Gastroesophageal sphincter (tissue), 4 donors: ENCODE data around the gene GRM8. TPM values are rescaled to one million over a fixed set of nuclear protein-coding genes. Genes with fewer than 3 reads are reported as not detected.

ENCODE experiments used
- ATAC-seq: fragments of 150-250 bp; one replicate; pipeline ENCODE4 v1.9.1; 2016; ENCODE audit warnings: mild to moderate bottlenecking, moderate library complexity
- H3K27ac ChIP-seq, 4 donors: fragments of 200-600 bp; sonication (generic) in 3 of 4; 1 replicate in 3 of 4; 2 replicates in 1 of 4; pipeline ENCODE4 v1.5.1; 2016 to 2019
- H3K27me3 ChIP-seq: fragments of 200-600 bp; sonication (generic); one replicate; pipeline ENCODE4 v1.5.1; 2019
- H3K36me3 ChIP-seq, 2 donors: fragments of 200-600 bp; sonication (generic); one replicate each; pipeline ENCODE4 v1.5.1; 2019; ENCODE audit warnings: control low read depth in 1 of 2
- H3K4me1 ChIP-seq, 3 donors: fragments of 200-600 bp; sonication (generic); 1 replicate in 2 of 3; 2 replicates in 1 of 3; pipeline ENCODE4 v1.5.1; 2016 to 2019; ENCODE audit warnings: control low read depth in 2 of 3
- H3K4me3 ChIP-seq, 2 donors: fragments of 200-600 bp; sonication (generic); one replicate each; pipeline ENCODE4 v1.5.1; 2019; ENCODE audit warnings: mild to moderate bottlenecking in 1 of 2, moderate library complexity in 1 of 2
- H3K9me3 ChIP-seq, 3 donors: fragments of 200-600 bp; sonication (generic); one replicate each; pipeline ENCODE4 v1.5.1; 2017 to 2019; ENCODE audit warnings: control low read depth in 2 of 3
- EP300 ChIP-seq: sonication (generic); formaldehyde crosslinking; IDR thresholded peaks from one replicate; pipeline ENCODE4 v1.6.1; 2017; ENCODE audit warnings: antibody characterized with exemption, mild to moderate bottlenecking
- POLR2A ChIP-seq, 2 donors: fragments of 450-650 bp; IDR thresholded peaks; one replicate each; pipeline ENCODE4 v1.6.1; 2017; ENCODE audit warnings: antibody characterized with exemption in 2 of 2, mild to moderate bottlenecking in 2 of 2, moderate library complexity in 1 of 2
- POLR2AphosphoS5 ChIP-seq: sonication (generic); formaldehyde crosslinking; IDR thresholded peaks from one replicate; pipeline ENCODE4 v1.6.1; 2017; ENCODE audit warnings: antibody characterized with exemption
- WGBS, 2 donors: methylation state at CpG; one replicate each; pipeline ENCODE4 v1.1.5; 2018; ENCODE audit warnings: low coverage in 1 of 2; 5-methylcytosine and 5-hydroxymethylcytosine counted together
- total RNA-seq, 4 donors: library from RNA; depleted of rRNA; stranded (reverse); fragments of >200 nt; gene quantifications; one replicate each; pipeline ENCODE4 v1.1.0, GENCODE V29; 2016
- TF ChIP-seq, protein P1 (sequence below), 4 experiments: fragments of 200-600 bp in 2 of 4; fragments of 450-650 bp in 2 of 4; sonication (generic) in 1 of 4; IDR thresholded peaks; one replicate each; pipeline ENCODE4 v1.5.1; 2017 to 2019; ENCODE audit warnings: antibody characterized with exemption in 4 of 4, mild to moderate bottlenecking in 2 of 4, moderate library complexity in 2 of 4

The GRM8 gene
- total RNA-seq, 4 donors from 2014 or later, result 0.07 to 3.4 (median 0.93) TPM; not detected in 1

DNA sequence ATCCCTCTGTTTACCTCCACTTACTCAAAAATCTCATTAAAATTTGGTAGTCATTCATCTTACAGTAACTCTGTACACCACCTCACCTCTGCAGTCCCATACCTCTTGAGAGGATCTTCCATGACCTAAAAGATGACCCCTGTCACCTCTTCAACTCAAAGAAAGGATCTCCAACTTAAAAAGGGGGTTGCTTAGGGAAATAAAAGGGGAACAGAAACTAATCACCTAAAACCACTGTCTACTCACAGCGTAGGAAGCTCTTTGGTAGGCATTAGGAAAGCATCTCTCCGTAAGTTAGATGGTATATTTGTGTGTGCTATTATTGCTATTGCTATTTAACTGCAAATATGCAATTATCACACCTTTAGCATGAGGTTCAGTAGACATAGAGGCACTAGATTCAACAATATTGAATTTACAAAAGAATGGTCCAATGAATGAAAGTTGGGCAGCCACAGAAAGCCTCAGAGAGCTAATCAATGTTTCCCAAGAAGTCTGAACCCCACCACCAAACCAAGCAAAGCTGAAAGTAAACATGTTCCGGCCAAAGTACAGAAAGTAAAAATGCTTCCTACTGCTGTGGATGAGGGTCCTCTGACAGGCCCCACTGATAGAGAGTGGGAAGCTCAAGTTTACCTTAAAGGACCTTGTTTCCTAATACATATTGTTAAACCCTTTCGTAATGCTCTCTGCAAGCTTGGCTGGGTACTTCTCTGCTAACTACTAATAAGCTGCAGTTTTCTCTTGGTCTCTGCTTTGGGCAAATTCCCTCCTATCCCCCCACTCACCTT, 105.8 kb downstream of the GRM8 start:
- TF ChIP-seq POLR2A (IDR thresholded peaks at IDR 0.05) (no peak), POLR2AphosphoS5 (no peak), EP300 (no peak)
- TF ChIP-seq, protein P1, sequence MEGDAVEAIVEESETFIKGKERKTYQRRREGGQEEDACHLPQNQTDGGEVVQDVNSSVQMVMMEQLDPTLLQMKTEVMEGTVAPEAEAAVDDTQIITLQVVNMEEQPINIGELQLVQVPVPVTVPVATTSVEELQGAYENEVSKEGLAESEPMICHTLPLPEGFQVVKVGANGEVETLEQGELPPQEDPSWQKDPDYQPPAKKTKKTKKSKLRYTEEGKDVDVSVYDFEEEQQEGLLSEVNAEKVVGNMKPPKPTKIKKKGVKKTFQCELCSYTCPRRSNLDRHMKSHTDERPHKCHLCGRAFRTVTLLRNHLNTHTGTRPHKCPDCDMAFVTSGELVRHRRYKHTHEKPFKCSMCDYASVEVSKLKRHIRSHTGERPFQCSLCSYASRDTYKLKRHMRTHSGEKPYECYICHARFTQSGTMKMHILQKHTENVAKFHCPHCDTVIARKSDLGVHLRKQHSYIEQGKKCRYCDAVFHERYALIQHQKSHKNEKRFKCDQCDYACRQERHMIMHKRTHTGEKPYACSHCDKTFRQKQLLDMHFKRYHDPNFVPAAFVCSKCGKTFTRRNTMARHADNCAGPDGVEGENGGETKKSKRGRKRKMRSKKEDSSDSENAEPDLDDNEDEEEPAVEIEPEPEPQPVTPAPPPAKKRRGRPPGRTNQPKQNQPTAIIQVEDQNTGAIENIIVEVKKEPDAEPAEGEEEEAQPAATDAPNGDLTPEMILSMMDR (IDR thresholded peaks at IDR 0.05), result no peak
- no peak overlapping the region for H3K4me3 ChIP-seq
- WGBS, 2 donors, result 75 to 76% methylated on average over 3 to 4 of the region's 4 CpGs

DNA sequence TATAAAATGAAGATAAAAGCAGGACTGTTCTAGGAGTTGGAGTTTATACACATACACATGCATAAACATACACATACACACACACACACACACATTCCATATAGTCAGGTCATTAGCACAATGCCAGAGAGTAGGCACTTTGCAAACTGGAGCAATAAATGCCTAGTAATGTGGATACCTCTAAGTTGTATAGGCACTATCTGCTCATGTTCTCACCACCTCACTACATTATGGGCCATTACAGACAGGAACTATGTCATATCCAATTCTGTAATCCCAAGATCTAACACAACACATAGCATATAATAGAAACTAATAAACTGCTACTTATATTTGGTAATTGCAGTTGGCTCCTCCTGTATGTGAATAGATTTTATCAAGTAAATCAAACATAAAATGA, 115.6 kb downstream of the GRM8 start:
- Histone ChIP-seq H3K4me3 (no peak overlapping the region), H3K27me3 (no peaks in the 10 kb centered on the region), H3K27ac (no peak overlapping the region), H3K36me3 (no peaks in the 10 kb centered on the region), H3K4me1 (no peaks in the 10 kb centered on the region), H3K9me3 (no peaks in the 10 kb centered on the region)
- no peak for TF ChIP-seq POLR2A (IDR thresholded peaks at IDR 0.05)
- TF ChIP-seq EP300, result no peak
- TF ChIP-seq POLR2AphosphoS5, result no peak
- TF ChIP-seq, protein P1 (IDR thresholded peaks at IDR 0.05), result no peak
- no peak for ATAC-seq

More for the DNA sequence above, 105.8 kb downstream of the GRM8 start:
- H3K27me3 ChIP-seq, result peaks cover 3% of the 10 kb centered on the region
- ATAC-seq, result no peak
- H3K27ac ChIP-seq, result no peak overlapping the region
- H3K9me3 ChIP-seq, result no peaks in the 10 kb centered on the region
- H3K36me3 ChIP-seq, result no peaks in the 10 kb centered on the region
- no peaks in the 10 kb centered on the region for H3K4me1 ChIP-seq

- 54 to 74% methylated on average over 2 of the region's 2 CpGs for WGBS, 2 donors
- no peak overlapping the region for H3K27ac ChIP-seq
- H3K27me3 ChIP-seq, result no peaks in the 10 kb centered on the region
- no peak for TF ChIP-seq EP300
- no peak for TF ChIP-seq POLR2AphosphoS5
- TF ChIP-seq, protein P1 (IDR thresholded peaks at IDR 0.05), result no peak
- TF ChIP-seq POLR2A (IDR thresholded peaks at IDR 0.05), result no peak
- no peaks in the 10 kb centered on the region for H3K9me3 ChIP-seq
- ATAC-seq, result no peak
- H3K4me3 ChIP-seq, result no peak overlapping the region
- H3K4me1 ChIP-seq, result no peaks in the 10 kb centered on the region
- no peaks in the 10 kb centered on the region for H3K36me3 ChIP-seq
Measured at GRCh38 chr7:127135871-127136485, 116.8 kb downstream of the GRM8 start.

- H3K27me3 ChIP-seq, result no peaks in the 10 kb centered on the region
- no peaks in the 10 kb centered on the region for H3K36me3 ChIP-seq
- H3K27ac ChIP-seq, result no peak overlapping the region
- ATAC-seq, result no peak
- H3K9me3 ChIP-seq, result no peaks in the 10 kb centered on the region
- H3K4me3 ChIP-seq, result no peak overlapping the region
- TF ChIP-seq, protein P1 (IDR thresholded peaks at IDR 0.05), result no peak
- no peak for TF ChIP-seq POLR2AphosphoS5
- TF ChIP-seq POLR2A (IDR thresholded peaks at IDR 0.05), result no peak
- no peak for TF ChIP-seq EP300
- 45 to 56% methylated on average over 3 to 4 of the region's 4 CpGs for WGBS, 2 donors
- H3K4me1 ChIP-seq, result no peaks in the 10 kb centered on the region
Measured at GRCh38 chr7:127123220-127123619, 129.5 kb downstream of the GRM8 start.

DNA sequence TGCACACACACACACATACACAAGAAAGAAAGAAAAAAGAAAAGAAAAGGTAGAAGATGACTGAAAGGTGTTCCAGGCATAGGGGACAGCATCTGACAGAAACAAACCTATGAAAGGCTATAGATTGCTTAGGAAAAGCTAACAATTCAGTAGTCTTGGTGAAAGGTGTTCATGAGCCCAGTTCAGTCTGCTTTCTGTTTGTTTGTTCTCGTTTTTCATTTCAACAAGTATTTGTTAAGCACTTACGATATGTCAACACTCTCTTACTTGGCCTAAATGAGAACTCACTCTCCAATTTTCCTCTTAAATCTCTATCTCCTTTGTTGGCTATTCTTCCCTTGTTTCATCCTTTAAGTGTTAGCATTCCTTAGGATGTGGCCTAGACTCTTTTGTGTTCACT, 133.2 kb downstream of the GRM8 start:
- TF ChIP-seq POLR2A (IDR thresholded peaks at IDR 0.05), result no peak
- TF ChIP-seq POLR2AphosphoS5, result no peak
- TF ChIP-seq EP300, result no peak
- TF ChIP-seq, protein P1 (IDR thresholded peaks at IDR 0.05), result no peak
- no peak overlapping the region for H3K27ac ChIP-seq

More for the DNA sequence above, 133.2 kb downstream of the GRM8 start:
- WGBS, 2 donors, result 59 to 73% methylated on average over 2 of the region's 2 CpGs
- no peak for ATAC-seq
- no peaks in the 10 kb centered on the region for H3K36me3 ChIP-seq
- no peaks in the 10 kb centered on the region for H3K4me1 ChIP-seq
- H3K9me3 ChIP-seq, result no peaks in the 10 kb centered on the region
- no peaks in the 10 kb centered on the region for H3K27me3 ChIP-seq
- no peak overlapping the region for H3K4me3 ChIP-seq
